Stimulated activated CD8-positive, alpha-beta memory T cell treated with anti-CD3 and anti-CD28 coated beads, Interleukin-2, amount 100 ng/mL, for 48 hours (primary cell): ENCODE results near the gene FAM117B.
"Not testable (repeated sequence)": the region's sequence is repeated elsewhere in the genome, so short reads cannot be mapped to it uniquely, and the experiment has no call there.

Experiments used
- DNase-seq, 2 donors: peaks; one replicate each; pipeline ENCODE4 v3.0.0-alpha.2; 2020; ENCODE audit warnings: low read depth in 2 of 2

FAM117B gene

GRCh38 chr2:202638721-202639120 lies 4.0 kb downstream of the FAM117B start:
- no peak for DNase-seq

GRCh38 chr2:202639231-202639630 lies 4.5 kb downstream of the FAM117B start:
- no peak for DNase-seq

- DNase-seq = no peak
Observed at GRCh38 chr2:202642567-202642966, 7.8 kb downstream of the FAM117B start.

GRCh38 chr2:202643012-202643858 lies 8.5 kb downstream of the FAM117B start:
- DNase-seq = no peak

GRCh38 chr2:202652119-202652518 lies 17.4 kb downstream of the FAM117B start:
- DNase-seq = no peak

GRCh38 chr2:202653890-202654289 lies 19.1 kb downstream of the FAM117B start:
- no peak for DNase-seq

- no peak for DNase-seq
Observed at GRCh38 chr2:202657876-202658275, 23.1 kb downstream of the FAM117B start.

GRCh38 chr2:202660796-202661195 lies 26.0 kb downstream of the FAM117B start:
- DNase-seq = no peak

GRCh38 chr2:202669841-202670240 lies 35.1 kb downstream of the FAM117B start:
- no peak for DNase-seq

- DNase-seq = no peak
Observed at GRCh38 chr2:202671317-202672035, 36.7 kb downstream of the FAM117B start.

GRCh38 chr2:202675097-202675496 lies 40.3 kb downstream of the FAM117B start:
- not testable (repeated sequence) for DNase-seq

- no peak for DNase-seq
Observed at GRCh38 chr2:202679980-202680379, 45.2 kb downstream of the FAM117B start.

GRCh38 chr2:202680512-202680911 lies 45.7 kb downstream of the FAM117B start:
- DNase-seq = no peak

- DNase-seq = no peak
Observed at GRCh38 chr2:202681688-202682205, 47.0 kb downstream of the FAM117B start.

- DNase-seq = no peak
Observed at GRCh38 chr2:202682274-202682673, 47.5 kb downstream of the FAM117B start.

GRCh38 chr2:202687276-202687675 lies 52.5 kb downstream of the FAM117B start:
- no peak for DNase-seq

GRCh38 chr2:202689459-202689858 lies 54.7 kb downstream of the FAM117B start:
- DNase-seq = no peak

GRCh38 chr2:202689898-202690297 lies 55.1 kb downstream of the FAM117B start:
- no peak for DNase-seq

- no peak for DNase-seq
Observed at GRCh38 chr2:202690321-202690900, 55.6 kb downstream of the FAM117B start.

GRCh38 chr2:202693503-202693902 lies 58.7 kb downstream of the FAM117B start:
- DNase-seq = no peak

- DNase-seq = no peak
Observed at GRCh38 chr2:202695166-202695565, 60.4 kb downstream of the FAM117B start.
